Neural progenitor cell (in vitro differentiated cells): Measurements from ENCODE around the gene INMT.

Experiments used
- EZH2 ChIP-seq: fragments of 200-600 bp; sonication (generic); IDR thresholded peaks from 2 replicates; pipeline ENCODE4 v1.6.1; 2017; ENCODE audit warnings: antibody characterized with exemption, mild to moderate bottlenecking, moderate library complexity
- EZH2phosphoT487 ChIP-seq: fragments of 200-600 bp; sonication (generic); IDR thresholded peaks from 2 replicates; pipeline ENCODE4 v1.6.1; 2017; ENCODE audit warnings: antibody characterized with exemption
- TF ChIP-seq, protein P1 (sequence below): fragments of 200-600 bp; sonication (generic); IDR thresholded peaks from 2 replicates; pipeline ENCODE4 v1.5.1; 2017; ENCODE audit warnings: antibody characterized with exemption, mild to moderate bottlenecking

DNA sequence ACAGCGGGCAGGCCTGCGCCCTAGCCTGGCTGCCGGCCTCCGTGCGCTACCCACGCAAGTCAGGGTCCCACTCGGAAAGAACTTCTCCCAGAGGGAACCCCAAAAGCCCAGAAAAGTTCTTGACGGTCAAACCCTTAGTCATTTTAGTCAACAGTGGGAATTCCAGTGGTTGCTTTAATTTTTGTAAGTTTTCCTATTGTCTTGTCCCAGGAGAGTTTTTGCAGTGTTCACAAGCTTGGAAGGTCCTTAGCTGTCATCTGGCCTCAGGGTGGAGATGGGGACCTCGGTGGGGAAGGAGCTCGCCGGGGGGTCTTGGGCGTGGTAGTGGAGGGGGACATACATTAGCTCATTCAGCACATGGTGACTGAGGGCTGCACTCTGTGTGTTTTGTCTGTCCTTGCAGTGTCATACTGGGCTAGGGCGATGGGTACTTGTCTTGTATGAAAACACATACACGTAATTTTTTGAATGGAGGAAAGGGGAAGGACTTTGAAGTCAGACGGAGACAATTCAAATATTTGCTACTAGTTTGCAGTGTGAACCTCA, 20.0 kb downstream of the INMT start:
- TF ChIP-seq, protein P1, sequence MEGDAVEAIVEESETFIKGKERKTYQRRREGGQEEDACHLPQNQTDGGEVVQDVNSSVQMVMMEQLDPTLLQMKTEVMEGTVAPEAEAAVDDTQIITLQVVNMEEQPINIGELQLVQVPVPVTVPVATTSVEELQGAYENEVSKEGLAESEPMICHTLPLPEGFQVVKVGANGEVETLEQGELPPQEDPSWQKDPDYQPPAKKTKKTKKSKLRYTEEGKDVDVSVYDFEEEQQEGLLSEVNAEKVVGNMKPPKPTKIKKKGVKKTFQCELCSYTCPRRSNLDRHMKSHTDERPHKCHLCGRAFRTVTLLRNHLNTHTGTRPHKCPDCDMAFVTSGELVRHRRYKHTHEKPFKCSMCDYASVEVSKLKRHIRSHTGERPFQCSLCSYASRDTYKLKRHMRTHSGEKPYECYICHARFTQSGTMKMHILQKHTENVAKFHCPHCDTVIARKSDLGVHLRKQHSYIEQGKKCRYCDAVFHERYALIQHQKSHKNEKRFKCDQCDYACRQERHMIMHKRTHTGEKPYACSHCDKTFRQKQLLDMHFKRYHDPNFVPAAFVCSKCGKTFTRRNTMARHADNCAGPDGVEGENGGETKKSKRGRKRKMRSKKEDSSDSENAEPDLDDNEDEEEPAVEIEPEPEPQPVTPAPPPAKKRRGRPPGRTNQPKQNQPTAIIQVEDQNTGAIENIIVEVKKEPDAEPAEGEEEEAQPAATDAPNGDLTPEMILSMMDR: no peak
- TF ChIP-seq EZH2: no peak
- no peak for TF ChIP-seq EZH2phosphoT487
